Colon (tissue), 2 donors: Measurements from ENCODE around the gene C9orf153.

Experiments
- FAIRE-seq: peaks from 2 replicates; lab custom pipeline; 2012; peaks lifted over from hg19 to GRCh38; lab: Jason Lieb, UNC
- donor health status: control.
- donor health status: control.

C9orf153 gene

GRCh38 chr9:86187121-86187520 is 72.3 kb downstream of the C9orf153 start:
- FAIRE-seq, result no peak

GRCh38 chr9:86186696-86187095 is 72.8 kb downstream of the C9orf153 start:
- no peak for FAIRE-seq

GRCh38 chr9:86185872-86186271 is 73.6 kb downstream of the C9orf153 start:
- no peak for FAIRE-seq

GRCh38 chr9:86184138-86184524 is 75.3 kb downstream of the C9orf153 start:
- FAIRE-seq, result no peak

- no peak for FAIRE-seq
Measured at GRCh38 chr9:86183229-86184137, 76.0 kb downstream of the C9orf153 start.

GRCh38 chr9:86181379-86182315 is 77.8 kb downstream of the C9orf153 start:
- no peak for FAIRE-seq

GRCh38 chr9:86178503-86178902 is 81.0 kb downstream of the C9orf153 start:
- no peak for FAIRE-seq

GRCh38 chr9:86177995-86178394 is 81.5 kb downstream of the C9orf153 start:
- no peak for FAIRE-seq

DNA sequence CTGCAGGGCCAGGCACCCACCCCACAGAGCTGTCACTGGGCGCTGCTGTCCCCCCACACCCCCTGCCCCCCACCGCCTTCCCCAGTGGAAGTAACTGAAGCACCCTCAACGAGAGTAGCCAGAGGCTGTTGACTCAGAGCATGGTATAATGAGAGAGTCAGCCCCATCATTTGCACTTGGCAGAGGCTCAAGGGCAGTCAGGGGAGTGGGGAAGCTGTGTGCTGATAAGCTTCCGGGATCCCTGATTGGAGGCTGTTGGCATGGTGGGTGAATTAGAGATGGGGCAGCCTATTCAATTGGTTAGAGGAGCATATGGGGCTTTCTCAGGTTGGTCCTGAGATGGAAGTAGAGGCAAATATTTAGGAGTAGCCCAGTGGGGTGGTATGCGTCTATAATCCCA is 83.0 kb downstream of the C9orf153 start:
- FAIRE-seq, result no peak

- FAIRE-seq, result no peak
Measured at GRCh38 chr9:86175743-86176456, 83.6 kb downstream of the C9orf153 start.

- no peak for FAIRE-seq
Measured at GRCh38 chr9:86175223-86175622, 84.2 kb downstream of the C9orf153 start.
